HEK293 (cell line): ENCODE results near the gene RBMS1.

Experiments
- CTCF ChIA-PET: fragments of 350-600 bp; formaldehyde crosslinking; extraction: SDS; loops from one replicate; lab custom pipeline; 2021; ENCODE audit warnings: antibody characterized with exemption; lab: Yijun Ruan, JAX
- POLR2A ChIA-PET: fragments of 300-600 bp; formaldehyde crosslinking; extraction: SDS; loops from one replicate; lab custom pipeline; 2020; ENCODE audit warnings: antibody characterized with exemption, inconsistent platforms; lab: Yijun Ruan, JAX
- H3K27ac ChIP-seq: fragments of 200-500 bp; sonication (Bioruptor generic); 2 replicates; pipeline ENCODE4 v1.5.1; 2014; ENCODE audit warnings: low read depth, low read length, control low read depth, inconsistent platforms; ENCODE audit errors: extremely low read depth
- H3K36me3 ChIP-seq, 2 experiments: fragments of 200-500 bp in 1 of 2; sonication (Bioruptor generic) in 1 of 2; 1 replicate in 1 of 2; 2 replicates in 1 of 2; pipeline ENCODE4 v1.5.1; 2014 to 2017; ENCODE audit warnings: inconsistent platforms in 2 of 2, low read length in 2 of 2; ENCODE audit not compliant: control insufficient read depth in 2 of 2, insufficient read depth in 1 of 2
- H3K4me1 ChIP-seq: fragments of 200-500 bp; sonication (Bioruptor generic); 2 replicates; pipeline ENCODE4 v1.5.1; 2014; ENCODE audit warnings: mild to moderate bottlenecking, low read length, inconsistent platforms; ENCODE audit not compliant: control insufficient read depth, insufficient read depth
- H3K4me3 ChIP-seq: 2 replicates; pipeline ENCODE4 v1.5.1; 2011; ENCODE audit warnings: low read depth, mild to moderate bottlenecking, control low read depth, low read length, moderate library complexity
- H3K9me3 ChIP-seq: fragments of 200-500 bp; sonication (Bioruptor generic); 2 replicates; pipeline ENCODE4 v1.5.1; 2014; ENCODE audit warnings: low read depth, low read length, inconsistent platforms; ENCODE audit not compliant: control insufficient read depth, insufficient read depth
- PRDM1 ChIP-seq: fragments of 450-650 bp; formaldehyde crosslinking; IDR thresholded peaks from 2 replicates; pipeline ENCODE4; 2016; ENCODE audit warnings: missing biosample characterization, missing genetic modification characterization
- SALL2 ChIP-seq: fragments of 450-650 bp; formaldehyde crosslinking; IDR thresholded peaks from 2 replicates; pipeline ENCODE4 v1.5.0; 2017; ENCODE audit warnings: missing biosample characterization, mild to moderate bottlenecking, missing genetic modification characterization, borderline replicate concordance
- WT1 ChIP-seq: fragments of 450-650 bp; formaldehyde crosslinking; IDR thresholded peaks from 2 replicates; pipeline ENCODE4 v1.5.1; 2016; ENCODE audit warnings: missing biosample characterization, missing genetic modification characterization
- ZBTB21 ChIP-seq: fragments of 450-650 bp; formaldehyde crosslinking; IDR thresholded peaks from 2 replicates; pipeline ENCODE4 v1.5.1; 2017; ENCODE audit warnings: missing biosample characterization, missing genetic modification characterization
- ZNF202 ChIP-seq: fragments of 450-650 bp; formaldehyde crosslinking; IDR thresholded peaks from 2 replicates; pipeline ENCODE4 v1.5.1; 2016; ENCODE audit warnings: missing biosample characterization, missing genetic modification characterization, borderline replicate concordance
- ZNF239 ChIP-seq: fragments of 450-650 bp; formaldehyde crosslinking; IDR thresholded peaks from 2 replicates; pipeline ENCODE4 v1.5.1; 2016; ENCODE audit warnings: missing biosample characterization, missing genetic modification characterization
- ZNF394 ChIP-seq: fragments of 450-650 bp; formaldehyde crosslinking; IDR thresholded peaks from 2 replicates; pipeline ENCODE4 v1.5.1; 2016; ENCODE audit warnings: missing biosample characterization, missing genetic modification characterization, mild to moderate bottlenecking, moderate library complexity, borderline replicate concordance
- ZNF404 ChIP-seq: fragments of 450-650 bp; formaldehyde crosslinking; IDR thresholded peaks from 2 replicates; pipeline ENCODE4 v1.5.1; 2017; ENCODE audit warnings: missing biosample characterization, missing genetic modification characterization
- ZNF416 ChIP-seq: fragments of 450-650 bp; formaldehyde crosslinking; IDR thresholded peaks from 2 replicates; pipeline ENCODE4 v1.5.1; 2016; ENCODE audit warnings: missing biosample characterization, missing genetic modification characterization
- ZNF501 ChIP-seq: fragments of 450-650 bp; formaldehyde crosslinking; IDR thresholded peaks from 2 replicates; pipeline ENCODE4 v1.5.1; 2016; ENCODE audit warnings: missing biosample characterization, missing genetic modification characterization
- ZNF514 ChIP-seq: fragments of 450-650 bp; formaldehyde crosslinking; IDR thresholded peaks from 2 replicates; pipeline ENCODE4 v1.5.1; 2016; ENCODE audit warnings: missing biosample characterization, missing genetic modification characterization
- ZNF658 ChIP-seq: fragments of 450-650 bp; formaldehyde crosslinking; IDR thresholded peaks from 2 replicates; pipeline ENCODE4; 2016; ENCODE audit warnings: missing biosample characterization, missing genetic modification characterization
- ZNF701 ChIP-seq: fragments of 450-650 bp; formaldehyde crosslinking; IDR thresholded peaks from 2 replicates; pipeline ENCODE4 v1.5.1; 2016; ENCODE audit warnings: missing biosample characterization, missing genetic modification characterization
- TF ChIP-seq, protein P1 (sequence below): fragments of 450-650 bp; formaldehyde crosslinking; IDR thresholded peaks from 2 replicates; pipeline ENCODE4 v1.5.1; 2017; ENCODE audit warnings: missing biosample characterization, missing genetic modification characterization
- TF ChIP-seq, protein P2 (sequence below): fragments of 450-650 bp; formaldehyde crosslinking; IDR thresholded peaks from 2 replicates; pipeline ENCODE4 v1.5.1; 2017; ENCODE audit warnings: missing biosample characterization, missing genetic modification characterization
- TF ChIP-seq, protein P3 (sequence below): fragments of 450-650 bp; formaldehyde crosslinking; IDR thresholded peaks from 2 replicates; pipeline ENCODE4 v1.5.1; 2016; ENCODE audit warnings: missing biosample characterization, missing genetic modification characterization
- TF ChIP-seq, protein P4 (sequence below): fragments of 450-650 bp; formaldehyde crosslinking; IDR thresholded peaks from 2 replicates; pipeline ENCODE4 v1.5.1; 2016; ENCODE audit warnings: missing biosample characterization, missing genetic modification characterization

RBMS1 gene

DNA sequence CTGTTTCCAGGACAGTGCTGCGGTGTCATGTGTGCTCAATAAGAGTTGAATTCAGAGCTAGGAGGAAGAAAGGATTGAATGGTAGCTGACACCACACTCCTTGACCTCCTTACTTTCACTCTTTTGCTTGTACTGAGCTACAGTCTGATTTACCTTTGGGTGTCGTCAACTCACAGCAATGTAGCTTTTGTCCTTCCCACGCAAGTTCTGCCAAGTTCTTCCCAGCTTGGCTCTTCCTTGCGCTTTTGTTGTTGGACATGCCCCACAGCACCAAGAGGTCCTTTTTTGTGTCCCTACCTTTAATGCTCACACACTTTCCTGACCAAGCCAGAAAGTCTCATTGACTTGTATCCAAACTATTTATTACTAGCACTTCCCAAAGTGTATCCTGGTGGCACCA is 255.2 kb downstream of the RBMS1 start:
- CTCF ChIA-PET, result interaction anchor here (1.2 kb wide), 1 partner anchor 13 kb away, joined by 3 read pairs; no protein-coding TSS in a partner anchor
- no peak for TF ChIP-seq ZNF416 (tag by site-specific recombination)
- Histone ChIP-seq H3K4me1 (peaks cover 10% of the 10 kb centered on the region), H3K9me3 (no peaks in the 10 kb centered on the region), H3K36me3 (no peaks in the 10 kb centered on the region), H3K27ac (no peak overlapping the region), H3K4me3 (no peak overlapping the region)
- POLR2A ChIA-PET, result no interaction called here

DNA sequence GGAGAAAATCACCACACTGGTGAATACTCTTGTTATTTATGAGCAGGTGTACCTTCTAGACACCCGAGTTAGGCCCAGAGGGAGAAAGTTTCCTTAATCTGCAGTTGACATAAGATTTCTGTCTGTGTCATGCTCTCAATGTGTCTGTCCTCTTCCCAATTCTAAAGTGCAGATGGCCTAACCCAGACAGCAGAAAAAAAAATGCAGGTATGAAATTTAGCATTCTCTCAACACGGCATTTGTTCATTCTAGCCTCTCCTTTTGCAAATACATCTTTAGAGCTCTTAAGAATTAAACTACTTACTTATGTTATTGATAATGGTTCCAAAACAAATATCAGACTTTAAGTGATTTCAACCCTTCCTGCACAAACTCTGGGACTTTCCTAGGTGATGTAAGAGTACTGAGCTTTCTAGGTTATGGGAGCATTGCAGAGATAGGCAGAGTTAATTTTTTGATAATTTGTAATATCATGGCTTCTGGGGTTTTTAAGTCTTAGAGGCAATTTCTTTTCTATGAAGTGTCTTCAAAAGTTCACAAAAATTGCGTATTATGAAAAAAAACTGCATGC is 260.6 kb downstream of the RBMS1 start:
- Histone ChIP-seq H3K4me1 (peaks cover 2% of the 10 kb centered on the region; the same call in 1 of the 2 replicates), H3K27ac (no peak overlapping the region), H3K36me3 (no peaks in the 10 kb centered on the region), H3K4me3 (no peak overlapping the region), H3K9me3 (no peaks in the 10 kb centered on the region)
- CTCF ChIA-PET, result interaction anchor here (0.7 kb wide), 1 partner anchor 22 kb away, joined by 4 read pairs; no protein-coding TSS in a partner anchor
- TF ChIP-seq ZNF202 (tag by site-specific recombination) (no peak), SALL2 (tag by site-specific recombination) (no peak), ZBTB21 (tag by site-specific recombination) (no peak), WT1 (tag by site-specific recombination) (no peak), ZNF404 (no peak), ZNF658 (tag by site-specific recombination) (no peak)
- TF ChIP-seq, protein P1, sequence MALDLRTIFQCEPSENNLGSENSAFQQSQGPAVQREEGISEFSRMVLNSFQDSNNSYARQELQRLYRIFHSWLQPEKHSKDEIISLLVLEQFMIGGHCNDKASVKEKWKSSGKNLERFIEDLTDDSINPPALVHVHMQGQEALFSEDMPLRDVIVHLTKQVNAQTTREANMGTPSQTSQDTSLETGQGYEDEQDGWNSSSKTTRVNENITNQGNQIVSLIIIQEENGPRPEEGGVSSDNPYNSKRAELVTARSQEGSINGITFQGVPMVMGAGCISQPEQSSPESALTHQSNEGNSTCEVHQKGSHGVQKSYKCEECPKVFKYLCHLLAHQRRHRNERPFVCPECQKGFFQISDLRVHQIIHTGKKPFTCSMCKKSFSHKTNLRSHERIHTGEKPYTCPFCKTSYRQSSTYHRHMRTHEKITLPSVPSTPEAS (tag by site-specific recombination), result no peak
- POLR2A ChIA-PET, result interaction anchor here (0.6 kb wide), 1 partner anchor 110 kb away, joined by 3 read pairs; no protein-coding TSS in a partner anchor

DNA sequence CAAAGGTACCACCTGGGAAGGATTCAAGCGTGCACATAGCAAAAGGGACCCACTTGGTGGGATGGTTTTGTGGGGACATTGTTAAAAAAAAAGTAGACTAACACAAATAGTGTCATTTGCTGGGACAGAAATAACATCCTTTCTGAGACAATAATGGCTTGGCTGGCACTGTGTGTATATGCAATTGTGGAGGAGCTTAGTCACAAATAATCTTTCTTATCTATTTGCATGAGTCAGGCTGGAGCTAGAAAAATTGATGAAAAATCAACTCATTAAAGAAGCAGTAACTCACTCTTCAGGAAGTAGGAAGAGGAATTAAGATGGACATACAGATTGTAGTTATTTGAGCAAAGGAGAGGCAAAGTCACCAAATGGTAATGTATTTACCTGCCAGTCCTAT is 264.0 kb downstream of the RBMS1 start:
- TF ChIP-seq ZNF514 (tag by site-specific recombination), result no peak
- no peak for TF ChIP-seq ZNF501
- no peak for TF ChIP-seq ZNF658 (tag by site-specific recombination)
- no peak for TF ChIP-seq ZNF701
- TF ChIP-seq, protein P2, sequence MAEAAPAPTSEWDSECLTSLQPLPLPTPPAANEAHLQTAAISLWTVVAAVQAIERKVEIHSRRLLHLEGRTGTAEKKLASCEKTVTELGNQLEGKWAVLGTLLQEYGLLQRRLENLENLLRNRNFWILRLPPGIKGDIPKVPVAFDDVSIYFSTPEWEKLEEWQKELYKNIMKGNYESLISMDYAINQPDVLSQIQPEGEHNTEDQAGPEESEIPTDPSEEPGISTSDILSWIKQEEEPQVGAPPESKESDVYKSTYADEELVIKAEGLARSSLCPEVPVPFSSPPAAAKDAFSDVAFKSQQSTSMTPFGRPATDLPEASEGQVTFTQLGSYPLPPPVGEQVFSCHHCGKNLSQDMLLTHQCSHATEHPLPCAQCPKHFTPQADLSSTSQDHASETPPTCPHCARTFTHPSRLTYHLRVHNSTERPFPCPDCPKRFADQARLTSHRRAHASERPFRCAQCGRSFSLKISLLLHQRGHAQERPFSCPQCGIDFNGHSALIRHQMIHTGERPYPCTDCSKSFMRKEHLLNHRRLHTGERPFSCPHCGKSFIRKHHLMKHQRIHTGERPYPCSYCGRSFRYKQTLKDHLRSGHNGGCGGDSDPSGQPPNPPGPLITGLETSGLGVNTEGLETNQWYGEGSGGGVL (tag by site-specific recombination), result no peak
- Histone ChIP-seq H3K4me3 (no peak overlapping the region), H3K4me1 (peaks cover 2% of the 10 kb centered on the region; the same call in 1 of the 2 replicates), H3K27ac (no peak overlapping the region), H3K36me3 (no peaks in the 10 kb centered on the region), H3K9me3 (no peaks in the 10 kb centered on the region)
- CTCF ChIA-PET, result interaction anchor here (0.6 to 2.2 kb wide), 2 partner anchors 22 to 163 kb away, joined by 4 to 19 read pairs; no protein-coding TSS in a partner anchor
- POLR2A ChIA-PET, result no interaction called here

DNA sequence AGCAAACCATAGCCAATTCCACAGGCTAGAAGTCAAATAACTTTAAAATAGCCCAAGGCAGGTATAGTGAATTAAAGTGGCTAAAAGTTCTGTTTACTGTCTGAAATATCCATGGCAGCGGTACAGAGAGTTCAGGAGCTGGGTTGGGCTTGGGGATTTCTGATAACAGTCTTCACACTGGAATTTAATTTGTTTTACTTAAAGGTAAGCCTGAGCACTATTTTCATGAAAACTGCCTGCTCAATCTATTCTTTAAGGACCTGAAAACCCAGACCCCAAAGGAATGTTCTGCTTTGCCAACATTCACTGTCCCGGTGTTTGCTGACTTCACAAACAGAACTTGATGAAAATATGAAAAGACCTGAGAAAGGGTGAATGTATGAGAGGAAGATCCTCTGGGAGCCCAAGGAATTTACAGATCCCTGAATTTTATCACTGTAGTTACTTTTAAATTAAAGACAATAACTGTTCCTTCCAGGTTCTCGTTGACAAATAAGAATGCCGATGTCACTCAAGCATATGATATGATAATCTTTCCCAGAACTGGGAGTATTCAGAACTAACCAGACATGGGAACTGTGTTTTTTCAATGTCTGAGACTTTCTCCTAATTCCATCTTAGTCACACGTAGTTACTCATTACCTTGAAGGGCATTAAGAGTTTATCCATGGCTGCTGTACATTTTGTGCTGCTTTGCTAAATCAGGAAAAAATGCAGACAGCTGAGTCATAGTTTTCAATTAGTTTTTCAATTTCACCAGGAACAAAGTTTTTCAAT is 265.3 kb downstream of the RBMS1 start:
- Histone ChIP-seq H3K9me3 (no peaks in the 10 kb centered on the region), H3K4me1 (peaks cover 5% of the 10 kb centered on the region), H3K36me3 (no peaks in the 10 kb centered on the region), H3K4me3 (no peak overlapping the region), H3K27ac (no peak overlapping the region)
- CTCF ChIA-PET, result interaction anchor here (0.6 to 0.8 kb wide), 2 partner anchors 18 to 119 kb away, joined by 3 to 4 read pairs; no protein-coding TSS in a partner anchor
- POLR2A ChIA-PET, result interaction anchor here (1.0 to 1.5 kb wide), 2 partner anchors 9 to 18 kb away, joined by 3 read pairs; no protein-coding TSS in a partner anchor
- TF ChIP-seq ZNF394, result no peak
- TF ChIP-seq PRDM1 (tag by site-specific recombination), result no peak
- TF ChIP-seq, protein P3, sequence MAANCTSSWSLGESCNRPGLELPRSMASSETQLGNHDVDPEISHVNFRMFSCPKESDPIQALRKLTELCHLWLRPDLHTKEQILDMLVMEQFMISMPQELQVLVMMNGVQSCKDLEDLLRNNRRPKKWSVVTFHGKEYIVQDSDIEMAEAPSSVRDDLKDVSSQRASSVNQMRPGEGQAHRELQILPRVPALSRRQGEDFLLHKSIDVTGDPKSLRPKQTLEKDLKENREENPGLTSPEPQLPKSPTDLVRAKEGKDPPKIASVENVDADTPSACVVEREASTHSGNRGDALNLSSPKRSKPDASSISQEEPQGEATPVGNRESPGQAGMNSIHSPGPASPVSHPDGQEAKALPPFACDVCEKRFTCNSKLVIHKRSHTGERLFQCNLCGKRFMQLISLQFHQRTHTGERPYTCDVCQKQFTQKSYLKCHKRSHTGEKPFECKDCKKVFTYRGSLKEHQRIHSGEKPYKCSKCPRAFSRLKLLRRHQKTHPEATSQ (tag by site-specific recombination), result no peak
- TF ChIP-seq, protein P4, sequence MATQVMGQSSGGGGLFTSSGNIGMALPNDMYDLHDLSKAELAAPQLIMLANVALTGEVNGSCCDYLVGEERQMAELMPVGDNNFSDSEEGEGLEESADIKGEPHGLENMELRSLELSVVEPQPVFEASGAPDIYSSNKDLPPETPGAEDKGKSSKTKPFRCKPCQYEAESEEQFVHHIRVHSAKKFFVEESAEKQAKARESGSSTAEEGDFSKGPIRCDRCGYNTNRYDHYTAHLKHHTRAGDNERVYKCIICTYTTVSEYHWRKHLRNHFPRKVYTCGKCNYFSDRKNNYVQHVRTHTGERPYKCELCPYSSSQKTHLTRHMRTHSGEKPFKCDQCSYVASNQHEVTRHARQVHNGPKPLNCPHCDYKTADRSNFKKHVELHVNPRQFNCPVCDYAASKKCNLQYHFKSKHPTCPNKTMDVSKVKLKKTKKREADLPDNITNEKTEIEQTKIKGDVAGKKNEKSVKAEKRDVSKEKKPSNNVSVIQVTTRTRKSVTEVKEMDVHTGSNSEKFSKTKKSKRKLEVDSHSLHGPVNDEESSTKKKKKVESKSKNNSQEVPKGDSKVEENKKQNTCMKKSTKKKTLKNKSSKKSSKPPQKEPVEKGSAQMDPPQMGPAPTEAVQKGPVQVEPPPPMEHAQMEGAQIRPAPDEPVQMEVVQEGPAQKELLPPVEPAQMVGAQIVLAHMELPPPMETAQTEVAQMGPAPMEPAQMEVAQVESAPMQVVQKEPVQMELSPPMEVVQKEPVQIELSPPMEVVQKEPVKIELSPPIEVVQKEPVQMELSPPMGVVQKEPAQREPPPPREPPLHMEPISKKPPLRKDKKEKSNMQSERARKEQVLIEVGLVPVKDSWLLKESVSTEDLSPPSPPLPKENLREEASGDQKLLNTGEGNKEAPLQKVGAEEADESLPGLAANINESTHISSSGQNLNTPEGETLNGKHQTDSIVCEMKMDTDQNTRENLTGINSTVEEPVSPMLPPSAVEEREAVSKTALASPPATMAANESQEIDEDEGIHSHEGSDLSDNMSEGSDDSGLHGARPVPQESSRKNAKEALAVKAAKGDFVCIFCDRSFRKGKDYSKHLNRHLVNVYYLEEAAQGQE (tag by site-specific recombination), result no peak
- no peak for TF ChIP-seq ZNF239 (tag by site-specific recombination)
